K562 (cell line): ENCODE measurements around the gene SHB. TPM values are rescaled to one million over a fixed set of nuclear protein-coding genes. Genes with fewer than 3 reads are reported as not detected.

Experiments
- DPF2 ChIP-seq: fragments of 450-650 bp; IDR thresholded peaks from 2 replicates; pipeline ENCODE4 v1.6.1; 2016
- GABPB2 ChIP-seq: fragments of 250-450 bp; sonication (Bioruptor Pico); conservative IDR thresholded peaks from 2 replicates; pipeline ENCODE4 v1.5.1; 2021; ENCODE audit warnings: mild to moderate bottlenecking
- GTF2E2 ChIP-seq: fragments of 200-800 bp; sonication (Bioruptor generic); IDR thresholded peaks from 2 replicates; pipeline ENCODE4 v1.6.1; 2016; ENCODE audit warnings: missing genetic modification characterization, missing compliant biosample characterization
- KLF13 ChIP-seq: fragments of 450-650 bp; IDR thresholded peaks from 2 replicates; pipeline ENCODE4 v1.6.1; 2016; ENCODE audit warnings: missing genetic modification characterization, low read depth, mild to moderate bottlenecking, missing compliant biosample characterization, moderate library complexity, borderline replicate concordance
- MTF1 ChIP-seq: fragments of 250-450 bp; sonication (Bioruptor Pico); IDR thresholded peaks from 2 replicates; pipeline ENCODE4 v1.9.0; 2021; ENCODE audit warnings: moderate library complexity, mild to moderate bottlenecking, inconsistent platforms, borderline replicate concordance
- NCOA2 ChIP-seq, 2 experiments: fragments of 450-650 bp; IDR thresholded peaks; 2 replicates each; pipeline ENCODE4 v1.6.1; 2018; ENCODE audit warnings: mild to moderate bottlenecking in 2 of 2, moderate library complexity in 1 of 2; ENCODE audit not compliant: partially characterized antibody in 2 of 2
- NCOR1 ChIP-seq: fragments of 450-650 bp; IDR thresholded peaks from 2 replicates; pipeline ENCODE4 v1.6.1; 2016; ENCODE audit warnings: mild to moderate bottlenecking, moderate library complexity
- PHB ChIP-seq: fragments of 250-450 bp; sonication (Bioruptor Pico); IDR thresholded peaks from 2 replicates; pipeline ENCODE4 v1.5.0; 2021
- SAFB ChIP-seq: fragments of 200-400 bp; formaldehyde crosslinking; IDR thresholded peaks from 2 replicates; pipeline ENCODE4 v1.6.1; 2017; ENCODE audit warnings: low read depth, low read length, borderline replicate concordance
- TEAD4 ChIP-seq, 2 experiments: sonication (generic) in 1 of 2; formaldehyde crosslinking in 1 of 2; IDR thresholded peaks; 2 replicates each; pipeline versions ENCODE4 v1.6.1 to v1.8.0; 2012 to 2022; ENCODE audit warnings: borderline replicate concordance in 1 of 2, inconsistent platforms in 1 of 2, low read length in 1 of 2, mild to moderate bottlenecking in 1 of 2, missing genetic modification reagents in 1 of 2
- U2AF1 ChIP-seq: fragments of 200-400 bp; formaldehyde crosslinking; optimal IDR thresholded peaks from 2 replicates; pipeline ENCODE3; 2017; ENCODE audit warnings: mild to moderate bottlenecking, low read depth, low read length, moderate library complexity
- ZC3H8 ChIP-seq: fragments of 450-650 bp; IDR thresholded peaks from 2 replicates; pipeline ENCODE4 v1.6.1; 2017
- ZNF316 ChIP-seq: fragments of 450-650 bp; IDR thresholded peaks from 2 replicates; pipeline ENCODE4 v1.6.1; 2016
- ZNF431 ChIP-seq: sonication (generic); formaldehyde crosslinking; IDR thresholded peaks from 2 replicates; pipeline ENCODE4 v1.8.0; 2022; ENCODE audit warnings: mild to moderate bottlenecking, missing genetic modification reagents
- ZNF436 ChIP-seq: fragments of 250-450, 450-650 bp; sonication (Bioruptor Pico); formaldehyde crosslinking; IDR thresholded peaks from 2 replicates; pipeline ENCODE4 v1.7.0; 2020; ENCODE audit warnings: mild to moderate bottlenecking
- ZNF77 ChIP-seq: fragments of 250-450 bp; sonication (Bioruptor Pico); IDR thresholded peaks from 2 replicates; pipeline ENCODE4 v1.5.0; 2020
- polyA plus RNA-seq, 8 experiments: library from polyadenylated mRNA; depleted of rRNA in 4 of 8; stranded (reverse) in 5 of 8; unstranded in 3 of 8; fragments of >200 nt; fragmentation: Nextera tagmentation in 2 of 8; fragmentation: Illumina TruSeq in 1 of 8; extraction: Ambion mirVana in 2 of 8; extraction: Trizol in 1 of 8; gene quantifications; 2 replicates each; pipeline versions ENCODE4 v1.2.1 to v1.2.3, GENCODE V29; 2011 to 2014; ENCODE audit warnings: inconsistent platforms in 1 of 8, missing spikeins in 1 of 8
- total RNA-seq, 7 experiments: library from RNA; depleted of rRNA in 6 of 7; stranded (reverse); fragments of >200 nt in 6 of 7; fragmentation: Illumina TruSeq in 2 of 7; extraction: Trizol in 2 of 7; gene quantifications; 2 replicates each; pipeline versions ENCODE4 v1.2.1 to v1.2.3, GENCODE V29; 2011 to 2021; ENCODE audit warnings: low replicate concordance in 1 of 7
- TF ChIP-seq, protein P1 (sequence below), 3 experiments: IDR thresholded peaks in 2 of 3; conservative IDR thresholded peaks in 1 of 3; 2 replicates each; pipeline ENCODE4 v1.5.1; 2011 to 2012; ENCODE audit warnings: low read length in 3 of 3, mild to moderate bottlenecking in 3 of 3, control low read depth in 2 of 3, improper control_type of control experiment in 1 of 3, inconsistent platforms in 1 of 3, low read depth in 1 of 3, mixed read lengths in 1 of 3, moderate library complexity in 1 of 3; ENCODE audit not compliant: insufficient read depth in 2 of 3
- TF ChIP-seq, protein P2 (sequence below): fragments of 450-650 bp; formaldehyde crosslinking; IDR thresholded peaks from 2 replicates; pipeline ENCODE4 v1.4.0; 2022; ENCODE audit warnings: missing genetic modification characterization
- TF ChIP-seq, protein P3 (sequence below): sonication (generic); formaldehyde crosslinking; IDR thresholded peaks from 2 replicates; pipeline ENCODE4 v1.8.0; 2022; ENCODE audit warnings: missing genetic modification reagents, mild to moderate bottlenecking, borderline replicate concordance
- TF ChIP-seq, protein P4 (sequence below): IDR thresholded peaks from 2 replicates; pipeline ENCODE4 v1.6.1; 2016; ENCODE audit warnings: missing genetic modification characterization, missing compliant biosample characterization

SHB gene
- total and polyA plus RNA-seq, 9 of the 15 experiments (the other 6 are each of a cell fraction or from before 2014, with no cell fraction given) = 0.78 to 16.0 (median 5.3) TPM

DNA sequence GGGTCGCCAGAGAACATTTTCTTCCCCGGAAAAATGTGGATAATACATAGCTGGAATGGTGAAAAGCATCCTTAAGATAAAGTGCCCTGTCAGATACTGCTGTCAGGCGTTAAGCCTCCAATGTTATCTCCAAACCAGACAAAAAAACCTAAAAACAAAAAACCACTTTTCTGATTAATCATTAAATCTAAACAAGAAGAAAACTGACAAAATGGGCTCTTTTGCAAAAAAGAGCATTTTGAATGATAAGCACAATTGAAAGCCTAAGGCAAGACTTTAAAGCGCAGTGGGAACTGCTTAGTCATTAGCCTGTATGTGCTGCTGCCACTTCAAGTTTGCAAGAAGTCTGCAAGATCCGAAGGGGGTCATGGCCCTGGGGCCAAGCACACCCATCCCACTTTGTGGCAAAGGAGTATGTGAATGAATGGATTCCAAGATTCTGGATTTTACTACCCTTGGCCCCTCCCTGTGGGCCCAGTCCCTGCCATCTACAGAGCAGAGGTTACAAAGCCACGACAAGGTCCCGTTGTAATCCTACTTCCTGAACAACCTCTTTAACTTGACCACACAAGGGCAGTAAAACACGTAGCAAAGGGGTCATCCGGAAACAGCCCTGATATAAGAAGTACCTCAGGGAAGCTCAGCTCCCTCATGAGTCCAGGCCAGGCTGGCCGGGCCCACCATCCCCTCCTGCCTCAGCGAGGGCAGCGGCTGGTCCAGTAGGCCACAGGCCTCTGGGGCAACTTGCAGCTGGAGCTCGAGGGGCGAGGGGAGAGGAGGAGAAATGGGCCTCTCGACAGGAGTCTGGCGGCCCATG lies 29.7 kb downstream of the SHB start (continued):
- TF ChIP-seq ZC3H8 = no peak
- TF ChIP-seq GABPB2 (CRISPR knock-in tag) = no peak
- TF ChIP-seq ZNF77 (CRISPR knock-in tag) = no peak
- no peak for TF ChIP-seq U2AF1
- no peak for TF ChIP-seq PHB (CRISPR knock-in tag)
- TF ChIP-seq, protein P1, sequence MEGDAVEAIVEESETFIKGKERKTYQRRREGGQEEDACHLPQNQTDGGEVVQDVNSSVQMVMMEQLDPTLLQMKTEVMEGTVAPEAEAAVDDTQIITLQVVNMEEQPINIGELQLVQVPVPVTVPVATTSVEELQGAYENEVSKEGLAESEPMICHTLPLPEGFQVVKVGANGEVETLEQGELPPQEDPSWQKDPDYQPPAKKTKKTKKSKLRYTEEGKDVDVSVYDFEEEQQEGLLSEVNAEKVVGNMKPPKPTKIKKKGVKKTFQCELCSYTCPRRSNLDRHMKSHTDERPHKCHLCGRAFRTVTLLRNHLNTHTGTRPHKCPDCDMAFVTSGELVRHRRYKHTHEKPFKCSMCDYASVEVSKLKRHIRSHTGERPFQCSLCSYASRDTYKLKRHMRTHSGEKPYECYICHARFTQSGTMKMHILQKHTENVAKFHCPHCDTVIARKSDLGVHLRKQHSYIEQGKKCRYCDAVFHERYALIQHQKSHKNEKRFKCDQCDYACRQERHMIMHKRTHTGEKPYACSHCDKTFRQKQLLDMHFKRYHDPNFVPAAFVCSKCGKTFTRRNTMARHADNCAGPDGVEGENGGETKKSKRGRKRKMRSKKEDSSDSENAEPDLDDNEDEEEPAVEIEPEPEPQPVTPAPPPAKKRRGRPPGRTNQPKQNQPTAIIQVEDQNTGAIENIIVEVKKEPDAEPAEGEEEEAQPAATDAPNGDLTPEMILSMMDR (IDR thresholded peaks at IDR 0.05 in 2 of 3, conservative IDR thresholded peaks at IDR 0.05 in 1 of 3; ENCODE audit: insufficient read depth in 2 of 3, low read depth in 1 of 3, low read length in 3 of 3) = peak in 1 of 3 experiments; percentile 8; a peak in 1 of 6 replicates
- peak; percentile 98 for TF ChIP-seq ZNF316
- 0 out of 2 replicates have a peak, but pooled peaks have one; percentile 8 for TF ChIP-seq KLF13 (tag)
- TF ChIP-seq, protein P2, sequence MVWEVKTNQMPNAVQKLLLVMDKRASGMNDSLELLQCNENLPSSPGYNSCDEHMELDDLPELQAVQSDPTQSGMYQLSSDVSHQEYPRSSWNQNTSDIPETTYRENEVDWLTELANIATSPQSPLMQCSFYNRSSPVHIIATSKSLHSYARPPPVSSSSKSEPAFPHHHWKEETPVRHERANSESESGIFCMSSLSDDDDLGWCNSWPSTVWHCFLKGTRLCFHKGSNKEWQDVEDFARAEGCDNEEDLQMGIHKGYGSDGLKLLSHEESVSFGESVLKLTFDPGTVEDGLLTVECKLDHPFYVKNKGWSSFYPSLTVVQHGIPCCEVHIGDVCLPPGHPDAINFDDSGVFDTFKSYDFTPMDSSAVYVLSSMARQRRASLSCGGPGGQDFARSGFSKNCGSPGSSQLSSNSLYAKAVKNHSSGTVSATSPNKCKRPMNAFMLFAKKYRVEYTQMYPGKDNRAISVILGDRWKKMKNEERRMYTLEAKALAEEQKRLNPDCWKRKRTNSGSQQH = no peak
- no peak for TF ChIP-seq NCOR1
- TF ChIP-seq NCOA2 (IDR thresholded peaks at IDR 0.05; ENCODE audit: partially characterized antibody in 2 of 2) = no peak
- 0 out of 2 replicates have a peak, but pooled peaks have one; percentile 59 for TF ChIP-seq MTF1 (CRISPR knock-in tag)
- TF ChIP-seq DPF2 = peak; percentile 92
- TF ChIP-seq ZNF431 = no peak
- TF ChIP-seq GTF2E2 (tag) = peak; percentile 43; the same call in 1 of the 2 replicates
- TF ChIP-seq, protein P3, sequence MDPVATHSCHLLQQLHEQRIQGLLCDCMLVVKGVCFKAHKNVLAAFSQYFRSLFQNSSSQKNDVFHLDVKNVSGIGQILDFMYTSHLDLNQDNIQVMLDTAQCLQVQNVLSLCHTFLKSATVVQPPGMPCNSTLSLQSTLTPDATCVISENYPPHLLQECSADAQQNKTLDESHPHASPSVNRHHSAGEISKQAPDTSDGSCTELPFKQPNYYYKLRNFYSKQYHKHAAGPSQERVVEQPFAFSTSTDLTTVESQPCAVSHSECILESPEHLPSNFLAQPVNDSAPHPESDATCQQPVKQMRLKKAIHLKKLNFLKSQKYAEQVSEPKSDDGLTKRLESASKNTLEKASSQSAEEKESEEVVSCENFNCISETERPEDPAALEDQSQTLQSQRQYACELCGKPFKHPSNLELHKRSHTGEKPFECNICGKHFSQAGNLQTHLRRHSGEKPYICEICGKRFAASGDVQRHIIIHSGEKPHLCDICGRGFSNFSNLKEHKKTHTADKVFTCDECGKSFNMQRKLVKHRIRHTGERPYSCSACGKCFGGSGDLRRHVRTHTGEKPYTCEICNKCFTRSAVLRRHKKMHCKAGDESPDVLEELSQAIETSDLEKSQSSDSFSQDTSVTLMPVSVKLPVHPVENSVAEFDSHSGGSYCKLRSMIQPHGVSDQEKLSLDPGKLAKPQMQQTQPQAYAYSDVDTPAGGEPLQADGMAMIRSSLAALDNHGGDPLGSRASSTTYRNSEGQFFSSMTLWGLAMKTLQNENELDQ = no peak
- TF ChIP-seq TEAD4 (IDR thresholded peaks at IDR 0.05; ENCODE audit: low read length) = no peak; the same call in 1 of the 2 replicates
- TF ChIP-seq TEAD4 (CRISPR knock-in tag; IDR thresholded peaks at IDR 0.05; ENCODE audit: borderline replicate concordance) = no peak
- TF ChIP-seq, protein P4, sequence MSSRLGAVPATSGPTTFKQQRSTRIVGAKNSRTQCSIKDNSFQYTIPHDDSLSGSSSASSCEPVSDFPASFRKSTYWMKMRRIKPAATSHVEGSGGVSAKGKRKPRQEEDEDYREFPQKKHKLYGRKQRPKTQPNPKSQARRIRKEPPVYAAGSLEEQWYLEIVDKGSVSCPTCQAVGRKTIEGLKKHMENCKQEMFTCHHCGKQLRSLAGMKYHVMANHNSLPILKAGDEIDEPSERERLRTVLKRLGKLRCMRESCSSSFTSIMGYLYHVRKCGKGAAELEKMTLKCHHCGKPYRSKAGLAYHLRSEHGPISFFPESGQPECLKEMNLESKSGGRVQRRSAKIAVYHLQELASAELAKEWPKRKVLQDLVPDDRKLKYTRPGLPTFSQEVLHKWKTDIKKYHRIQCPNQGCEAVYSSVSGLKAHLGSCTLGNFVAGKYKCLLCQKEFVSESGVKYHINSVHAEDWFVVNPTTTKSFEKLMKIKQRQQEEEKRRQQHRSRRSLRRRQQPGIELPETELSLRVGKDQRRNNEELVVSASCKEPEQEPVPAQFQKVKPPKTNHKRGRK = no peak
- TF ChIP-seq ZNF436 (CRISPR knock-in tag) = no peak
- no peak for TF ChIP-seq SAFB
